NCI-H510A (cell line): ENCODE data around the gene THAP12.

Experiments
- DNase-seq: peaks from one replicate; lab custom pipeline; 2025; lab: John Stamatoyannopoulos, UW

The THAP12 gene

DNA sequence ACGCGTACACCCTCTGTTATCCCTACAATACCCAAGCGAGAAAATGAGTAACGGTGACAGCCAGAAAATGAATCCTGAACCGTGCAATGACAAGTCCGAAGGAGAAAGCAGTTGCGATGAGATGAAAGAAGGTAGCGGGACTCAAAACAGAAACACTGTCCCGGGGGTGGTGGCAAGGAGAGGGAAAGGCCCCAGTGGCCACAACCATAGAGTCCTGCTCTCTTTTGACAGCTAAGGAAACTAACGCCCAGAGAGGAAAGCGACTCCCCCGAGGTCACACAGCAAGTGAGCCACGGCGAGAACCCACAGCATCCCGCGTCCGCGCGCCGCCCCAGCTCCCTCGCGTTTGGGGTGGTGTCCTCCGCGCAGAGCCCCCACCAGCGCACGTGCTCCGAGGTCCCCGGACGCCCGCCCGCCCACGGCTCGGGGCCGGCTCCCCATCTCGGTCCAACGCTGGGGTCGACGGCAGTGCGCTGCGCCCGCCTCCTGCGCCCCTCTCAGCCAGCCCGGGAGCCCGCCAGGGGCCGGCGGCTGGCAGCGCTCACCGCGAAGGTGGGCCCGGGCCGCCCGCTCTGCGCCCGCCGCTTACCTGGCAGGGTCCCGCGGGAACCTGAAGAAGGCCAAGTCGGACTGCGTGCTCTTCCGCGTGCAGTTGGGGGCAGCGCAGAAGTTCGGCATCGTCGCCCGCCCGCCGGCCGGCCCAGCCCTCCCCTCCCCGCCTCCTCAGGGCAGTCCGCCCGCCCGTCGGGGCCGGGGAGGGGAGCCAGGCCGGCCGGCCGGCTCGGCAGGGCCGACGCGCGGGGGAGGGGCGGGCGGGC, 564 bp downstream of the THAP12 start:
- DNase-seq = no peak

DNA sequence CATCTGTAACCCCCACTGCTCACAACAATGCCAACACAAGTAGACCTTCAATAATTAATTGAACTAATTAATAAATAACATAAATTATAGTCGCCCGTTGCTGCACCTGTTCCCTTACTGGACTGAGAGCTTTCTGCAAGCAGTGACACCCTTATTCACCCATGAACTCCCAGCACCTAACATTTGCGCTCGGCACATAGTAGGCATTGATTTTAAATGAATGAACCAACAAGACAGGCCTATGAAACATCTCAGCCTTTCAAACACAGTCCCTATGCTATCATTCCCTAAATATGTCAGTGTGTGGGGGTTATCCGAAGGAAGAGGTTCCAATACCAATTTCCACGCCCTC, 1.1 kb downstream of the THAP12 start:
- DNase-seq = no peak

- no peak for DNase-seq
Measured at GRCh38 chr11:76376746-76377558, 4.0 kb downstream of the THAP12 start.

DNA sequence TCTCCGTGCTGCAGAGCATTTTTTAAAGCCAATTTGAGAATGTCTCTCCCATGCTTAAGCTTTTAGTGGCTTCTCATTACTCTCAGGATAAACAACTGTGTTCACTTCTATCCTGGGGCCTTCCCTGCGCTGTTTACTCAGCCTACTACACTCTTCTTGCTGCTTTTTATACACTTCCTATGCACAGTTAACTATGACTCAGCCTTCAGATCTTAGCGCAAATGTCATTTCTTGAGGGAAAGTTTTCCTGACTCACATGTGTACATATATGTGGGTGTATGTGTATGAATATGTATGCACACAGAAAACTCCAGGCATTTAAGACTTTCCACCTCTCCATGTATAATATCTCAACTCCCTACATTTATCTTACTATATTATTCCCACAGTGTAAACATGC, 9.8 kb downstream of the THAP12 start:
- no peak for DNase-seq

DNA sequence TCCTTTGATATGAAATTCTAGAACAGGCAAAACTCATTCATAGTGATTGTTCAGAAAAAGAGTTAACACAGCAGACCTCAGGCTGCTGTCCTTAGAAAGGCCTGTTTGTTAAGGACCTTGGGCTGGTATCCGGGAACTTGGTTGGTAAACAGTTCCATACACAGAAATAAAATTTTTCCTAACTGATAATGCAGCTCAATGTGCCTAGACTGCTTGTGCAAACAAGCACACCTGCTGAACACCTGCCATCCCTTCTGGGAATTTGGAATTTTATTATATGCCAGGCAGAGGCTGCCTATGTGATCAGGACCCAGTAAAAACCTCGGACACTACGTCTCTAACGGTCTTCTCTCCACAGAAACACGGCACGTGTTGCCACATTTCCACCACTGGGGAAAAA, 11.5 kb downstream of the THAP12 start:
- no peak for DNase-seq

DNA sequence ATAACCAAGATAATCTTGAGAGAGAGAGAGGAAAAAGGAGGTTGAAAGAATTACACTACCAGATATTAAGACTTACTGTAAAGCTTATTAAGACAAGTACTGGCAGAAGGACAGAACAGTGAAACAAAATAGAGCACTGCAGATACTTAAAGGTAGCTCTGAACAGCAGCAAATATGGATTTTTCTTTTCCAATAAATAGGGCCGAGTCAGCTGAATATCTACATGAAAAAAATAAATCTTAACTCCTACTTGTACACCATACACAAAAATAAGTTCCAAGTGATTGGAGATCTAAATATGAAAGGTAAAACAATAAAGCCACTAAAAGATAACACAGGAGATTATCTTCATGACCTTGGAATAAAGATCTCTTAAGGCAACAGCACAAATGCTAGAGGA, 12.4 kb downstream of the THAP12 start:
- no peak for DNase-seq

GRCh38 chr11:76365038-76365679, 15.8 kb downstream of the THAP12 start:
- DNase-seq = no peak

DNA sequence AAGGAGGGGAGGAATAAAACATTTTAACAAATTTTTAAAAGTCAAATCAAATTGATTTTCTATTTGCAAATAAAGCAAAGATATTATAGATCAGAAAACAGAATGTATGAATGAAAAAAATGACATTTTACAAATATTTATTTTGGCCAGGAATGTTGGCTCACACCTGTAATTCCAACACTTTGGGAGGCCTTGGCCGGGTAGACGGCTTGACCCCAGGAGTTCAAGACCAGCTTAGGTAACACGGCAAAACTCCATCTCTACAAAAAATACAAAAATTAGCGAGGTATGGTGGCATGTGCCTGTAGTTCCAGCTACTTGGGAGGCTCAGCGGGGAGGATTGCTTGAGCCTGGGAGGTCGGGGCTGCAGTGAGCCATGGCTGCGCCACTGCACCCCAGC, 18.2 kb downstream of the THAP12 start:
- DNase-seq = no peak

- DNase-seq = no peak
Measured at GRCh38 chr11:76361776-76362175, 19.2 kb downstream of the THAP12 start.

GRCh38 chr11:76361374-76361773, 19.6 kb downstream of the THAP12 start:
- DNase-seq = no peak

- no peak for DNase-seq
Measured at GRCh38 chr11:76355172-76355571, 25.8 kb downstream of the THAP12 start.

- no peak for DNase-seq
Measured at GRCh38 chr11:76348348-76348747, 32.6 kb downstream of the THAP12 start.

DNA sequence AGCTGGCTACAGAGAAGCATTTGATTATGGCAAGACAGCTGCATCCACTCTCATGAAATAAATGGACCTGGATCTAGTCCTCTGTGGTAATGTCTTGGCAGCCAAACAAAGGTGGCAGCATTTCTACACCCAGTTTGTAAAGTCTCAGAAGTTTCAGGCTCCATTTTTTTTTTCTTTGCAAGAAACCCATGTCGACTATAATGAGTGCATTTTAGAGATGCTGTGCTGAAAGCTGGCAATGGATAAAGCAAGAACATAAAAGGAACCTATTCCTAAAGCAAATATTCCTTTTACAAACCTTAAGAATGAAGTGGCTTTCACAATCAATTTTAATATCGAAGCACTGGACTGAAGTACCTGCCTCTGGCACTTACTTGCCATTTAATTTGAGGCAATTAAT, 33.5 kb downstream of the THAP12 start:
- no peak for DNase-seq

DNA sequence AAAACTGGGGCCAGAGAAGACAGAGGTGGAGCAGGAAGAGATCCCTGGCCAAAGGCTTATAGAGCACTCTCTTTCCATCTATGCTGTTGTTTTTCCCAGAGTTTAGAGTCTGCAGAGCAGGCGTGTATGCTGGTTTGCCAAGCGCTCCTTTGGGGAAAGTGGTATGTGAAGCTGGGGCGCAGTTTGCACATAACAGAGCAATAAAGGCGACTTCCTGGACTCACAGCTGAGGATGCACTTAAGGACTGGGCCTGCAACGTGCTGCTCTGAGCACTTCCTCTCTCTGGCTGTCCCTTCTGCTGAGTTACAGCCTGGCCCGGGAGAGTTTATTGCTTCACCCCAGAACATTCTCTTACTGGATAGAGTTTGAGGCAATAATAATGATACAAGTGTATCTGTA, 41.7 kb downstream of the THAP12 start:
- DNase-seq = no peak

GRCh38 chr11:76337923-76338322, 43.0 kb downstream of the THAP12 start:
- no peak for DNase-seq

DNA sequence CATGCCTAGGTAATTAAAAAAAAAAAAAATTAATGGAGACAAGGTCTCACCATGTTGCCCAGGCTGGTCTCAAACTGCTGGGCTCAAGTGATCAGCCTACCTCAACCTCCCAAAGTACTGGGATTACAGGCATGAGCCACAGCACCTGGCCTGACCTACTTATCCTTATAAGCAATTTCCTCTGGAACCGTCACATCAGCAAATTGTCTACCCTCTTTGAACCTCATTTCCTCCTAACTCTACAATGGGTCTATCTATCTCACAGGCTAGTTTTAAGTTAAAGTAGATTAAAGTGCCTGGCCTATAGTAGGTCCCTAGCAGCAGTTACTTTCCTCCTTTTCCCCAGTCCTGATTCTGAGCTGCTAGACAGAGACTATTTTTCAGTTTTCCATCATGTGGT, 43.5 kb downstream of the THAP12 start:
- DNase-seq = no peak

- no peak for DNase-seq
Measured at GRCh38 chr11:76336597-76336996, 44.3 kb downstream of the THAP12 start.

DNA sequence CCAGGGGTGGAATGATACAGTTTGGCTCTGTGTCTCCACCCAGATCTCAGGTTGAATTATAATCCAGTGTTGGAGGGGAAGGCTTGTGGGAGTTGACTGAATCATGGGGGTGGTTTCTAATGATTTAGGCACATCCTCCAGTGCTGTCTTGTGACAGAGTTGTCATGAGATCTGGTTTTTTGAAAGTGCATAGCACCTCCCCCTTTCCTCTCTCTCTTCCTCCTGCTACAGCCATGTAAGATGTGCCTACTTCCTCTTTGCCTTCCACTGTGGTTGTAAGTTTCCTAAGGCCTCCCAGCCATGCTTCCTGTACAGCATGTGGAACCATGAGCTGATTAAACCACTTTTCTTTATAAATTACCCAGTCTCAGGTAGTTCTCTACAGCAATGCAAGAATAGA, 45.1 kb downstream of the THAP12 start:
- DNase-seq = no peak

DNA sequence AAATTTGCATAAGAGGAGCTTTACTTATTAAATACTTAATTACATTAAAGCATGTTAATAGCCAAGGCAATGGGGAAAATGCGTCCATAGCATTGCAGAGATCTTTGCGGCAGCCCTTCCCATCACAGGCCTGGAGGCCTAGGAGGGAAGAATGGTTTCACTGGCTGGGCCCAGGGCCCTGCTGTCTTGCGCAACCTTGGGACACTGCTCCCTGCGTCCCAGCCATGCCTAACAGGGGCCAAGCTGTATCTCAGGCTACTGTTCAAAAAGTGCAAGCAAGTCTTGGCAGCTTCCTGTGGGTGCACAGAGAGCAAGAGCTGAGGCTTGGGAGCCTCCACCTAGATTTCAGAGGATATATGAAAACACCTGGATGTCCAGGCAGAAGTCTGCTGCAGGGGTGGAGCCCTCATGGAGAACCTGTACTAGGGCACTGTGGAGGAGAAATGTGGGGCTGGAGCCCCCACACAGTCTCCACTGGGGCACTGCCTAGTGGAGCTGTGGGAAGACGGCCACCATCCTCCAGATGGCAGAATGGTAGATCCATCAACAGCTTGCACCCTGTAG, 46.0 kb downstream of the THAP12 start:
- DNase-seq = no peak

GRCh38 chr11:76330651-76331050, 50.3 kb downstream of the THAP12 start:
- DNase-seq = no peak

GRCh38 chr11:76329983-76330382, 50.9 kb downstream of the THAP12 start:
- no peak for DNase-seq

GRCh38 chr11:76329084-76329648, 51.8 kb downstream of the THAP12 start:
- no peak for DNase-seq
